Peyer's patch (tissue), 4 donors: ENCODE results near the gene VWF. TPM values are rescaled to one million over a fixed set of nuclear protein-coding genes. Genes with fewer than 3 reads are reported as not detected.

Experiments used
- DNase-seq, 3 donors: peaks; one replicate each; pipeline ENCODE4 v3.0.0-alpha.2; 2017 to 2019
- H3K27ac ChIP-seq, 4 donors: fragments of 200-600 bp; sonication (generic); one replicate each; pipeline ENCODE4 v1.5.1; 2016 to 2019
- H3K27me3 ChIP-seq, 2 donors: fragments of 200-600 bp; sonication (generic); one replicate each; pipeline ENCODE4 v1.5.1; 2019
- H3K36me3 ChIP-seq, 3 donors: fragments of 200-600 bp; sonication (generic); one replicate each; pipeline ENCODE4 v1.5.1; 2016 to 2019
- H3K4me1 ChIP-seq, 4 donors: fragments of 200-600 bp; sonication (generic); one replicate each; pipeline ENCODE4 v1.5.1; 2016 to 2019
- H3K4me3 ChIP-seq, 4 donors: fragments of 200-600 bp; sonication (generic); 1 replicate in 3 of 4; 2 replicates in 1 of 4; pipeline ENCODE4 v1.5.1; 2016 to 2019; ENCODE audit warnings: mild to moderate bottlenecking in 1 of 4
- H3K9me3 ChIP-seq, 4 donors: fragments of 200-600 bp; sonication (generic); one replicate each; pipeline ENCODE4 v1.5.1; 2016 to 2019; ENCODE audit warnings: mild to moderate bottlenecking in 1 of 4
- CTCF ChIP-seq, 6 experiments: fragments of 450-650 bp in 4 of 6; fragments of 200-600 bp in 2 of 6; sonication (generic) in 1 of 6; IDR thresholded peaks; one replicate each; pipeline ENCODE4 v1.5.1; 2017 to 2019; ENCODE audit warnings: antibody characterized with exemption in 6 of 6, mild to moderate bottlenecking in 3 of 6, moderate library complexity in 1 of 6
- POLR2A ChIP-seq, 2 donors: fragments of 450-650 bp; IDR thresholded peaks; one replicate each; pipeline ENCODE4 v1.5.1; 2017; ENCODE audit warnings: antibody characterized with exemption in 2 of 2, mild to moderate bottlenecking in 2 of 2, moderate library complexity in 2 of 2
- small RNA-seq, 2 donors: library from RNA; depleted of rRNA; stranded (forward); fragments of <200 nt; gene quantifications; one replicate each; pipeline ENCODE3, GENCODE V24; 2016
- total RNA-seq, 4 donors: library from RNA; depleted of rRNA; stranded (reverse); fragments of >200 nt; gene quantifications; one replicate each; pipeline ENCODE4 v1.1.0, GENCODE V29; 2016

Gene VWF
- total RNA-seq, 4 donors from 2014 or later: 21.5 to 98.2 (median 62.7) TPM

GRCh38 chr12:5898874-5899273, 225.6 kb downstream of the VWF start:
- TF ChIP-seq POLR2A (IDR thresholded peaks at IDR 0.05): no peak
- TF ChIP-seq CTCF (IDR thresholded peaks at IDR 0.05): no peak
- DNase-seq: no peak
- no peaks in the 10 kb centered on the region for H3K36me3 ChIP-seq
- no peaks in the 10 kb centered on the region for H3K4me1 ChIP-seq
- H3K27me3 ChIP-seq: peaks cover 0 to 3% of the 10 kb centered on the region in 2 donors
- no peaks in the 10 kb centered on the region for H3K9me3 ChIP-seq
- H3K27ac ChIP-seq: no peak overlapping the region
- no peak overlapping the region for H3K4me3 ChIP-seq

Small RNAs within 50 kb of the gene (small RNA-seq; reads per million reads assigned to genes)
- gene RN7SL69P: 0 reads per million in 2 donors

Other genes with a start within 250 kb of the VWF start
- gene ANO2, start 179.4 kb downstream of the VWF start, total RNA-seq: 10 to 100 TPM in 1 of 4 donors, 1 to 10 TPM in 2, under 1 TPM in 1; 0.53 to 23.9 (median 5.8) TPM
- gene CD9, start 75.7 kb upstream of the VWF start, total RNA-seq: 100 to 1,000 TPM in 3 of 4 donors, 10 to 100 TPM in 1; 31.4 to 176 (median 141) TPM
- 100 to 1,000 TPM; 145 to 543 (median 176) TPM for gene PLEKHG6, start 186.0 kb upstream of the VWF start, total RNA-seq
- 100 to 1,000 TPM in 3 of 4 donors, 10 to 100 TPM in 1; 90.8 to 547 (median 393) TPM for gene TNFRSF1A, start 217.4 kb upstream of the VWF start, total RNA-seq